Stimulated activated CD4-positive, alpha-beta T cell treated with anti-CD3 and anti-CD28 coated beads, Interleukin-1b, Interleukin-23, amount 100 ng/mL, for 24 hours (primary cell): ENCODE data around the gene G2E3.
"Not testable (repeated sequence)": the region's sequence is repeated elsewhere in the genome, so short reads cannot be mapped to it uniquely, and the experiment has no call there.

ENCODE experiments used
- DNase-seq, 4 experiments: peaks; one replicate each; pipeline ENCODE4 v3.0.0-alpha.2; 2020; ENCODE audit warnings: low read depth in 4 of 4, low spot score in 1 of 4

G2E3 gene

DNA sequence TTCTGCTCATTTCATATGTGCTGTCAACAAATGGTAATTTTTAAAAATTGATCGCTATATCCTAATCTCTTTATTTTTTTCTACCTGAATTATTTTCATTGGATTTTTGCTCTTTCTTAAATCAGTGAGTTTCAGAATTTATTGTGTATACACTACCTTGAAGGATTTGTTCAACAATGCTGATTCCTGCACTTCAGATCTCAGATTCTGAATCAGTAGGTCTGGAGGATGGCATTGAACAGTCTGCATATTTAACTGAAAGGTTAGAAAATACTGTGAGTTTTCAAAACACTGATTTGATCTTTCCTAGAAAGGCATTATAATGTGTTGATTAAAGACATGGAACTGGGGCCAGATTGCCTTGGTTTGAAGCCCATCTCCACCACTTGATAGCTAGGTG, 1.6 kb downstream of the G2E3 start:
- DNase-seq, result no peak

DNA sequence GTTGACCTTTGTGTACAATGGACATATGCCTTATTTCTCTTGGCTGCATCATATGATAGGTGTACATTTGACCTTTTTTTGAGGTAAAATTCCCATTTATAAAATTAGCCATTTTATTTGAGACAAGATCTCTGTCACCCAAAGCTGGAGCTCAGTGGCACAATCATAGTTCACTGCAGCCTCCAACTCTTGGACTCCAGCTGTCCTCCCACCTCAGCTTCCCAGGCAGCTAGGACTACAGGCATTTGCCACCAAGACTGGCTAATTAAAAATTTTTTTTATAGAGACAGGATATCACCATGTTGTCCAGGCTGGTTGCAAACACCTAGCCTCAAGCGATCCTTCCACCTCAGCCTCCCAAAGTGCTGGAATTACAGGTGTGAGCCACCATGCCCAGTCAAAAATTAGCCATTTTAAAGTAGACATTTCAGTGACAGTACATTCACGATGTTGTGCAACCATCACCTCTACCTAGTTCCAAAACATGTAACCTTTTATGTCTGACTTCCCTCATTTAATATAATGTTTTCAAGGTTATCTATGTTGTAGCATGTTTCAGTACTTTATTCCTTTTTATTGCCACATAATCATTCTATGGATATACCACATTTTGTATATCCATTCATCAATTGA, 5.4 kb downstream of the G2E3 start:
- DNase-seq, result no peak

GRCh38 chr14:30564868-30565248, 5.9 kb downstream of the G2E3 start:
- no peak for DNase-seq

- no peak for DNase-seq
Observed at GRCh38 chr14:30569216-30569902, 10.4 kb downstream of the G2E3 start.

- no peak for DNase-seq
Observed at GRCh38 chr14:30569903-30570226, 10.9 kb downstream of the G2E3 start.

DNA sequence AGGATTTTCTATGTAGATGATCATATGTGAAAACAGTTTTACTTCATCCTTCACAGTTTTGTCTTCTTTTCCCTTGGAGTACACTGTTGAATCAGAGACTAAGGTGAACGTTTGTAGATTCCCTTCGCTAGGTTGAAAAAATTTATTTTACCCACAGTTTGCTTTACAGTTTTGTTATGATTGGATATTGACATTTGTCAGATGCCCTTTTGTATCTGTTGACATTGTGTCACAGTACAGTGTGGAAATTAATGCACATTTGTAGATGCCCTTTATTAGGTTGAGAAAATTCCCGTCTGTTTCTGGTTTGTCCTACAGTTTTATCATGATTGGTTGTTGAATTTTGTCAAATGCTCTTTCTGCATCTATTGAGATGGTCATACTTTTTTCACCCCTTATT, 13.3 kb downstream of the G2E3 start:
- no peak for DNase-seq

DNA sequence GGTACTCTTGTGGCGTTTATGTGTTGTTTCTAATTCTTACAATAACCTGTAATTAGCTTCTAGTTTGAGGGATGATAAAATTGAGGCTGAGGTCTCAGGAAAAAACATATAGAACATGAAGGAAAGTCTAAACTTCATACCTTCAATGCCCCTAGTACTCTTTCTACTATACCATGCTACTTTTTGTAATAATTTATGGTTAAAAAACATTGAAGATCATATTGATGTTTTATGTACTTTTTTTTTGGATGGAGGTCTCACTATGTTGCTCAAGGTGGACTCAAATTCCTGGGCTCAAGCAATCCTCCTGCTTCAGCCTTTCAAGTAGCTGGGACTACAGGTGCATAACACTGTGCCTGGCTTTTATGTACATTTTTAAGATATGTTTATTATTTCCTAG, 13.8 kb downstream of the G2E3 start:
- no peak for DNase-seq

DNA sequence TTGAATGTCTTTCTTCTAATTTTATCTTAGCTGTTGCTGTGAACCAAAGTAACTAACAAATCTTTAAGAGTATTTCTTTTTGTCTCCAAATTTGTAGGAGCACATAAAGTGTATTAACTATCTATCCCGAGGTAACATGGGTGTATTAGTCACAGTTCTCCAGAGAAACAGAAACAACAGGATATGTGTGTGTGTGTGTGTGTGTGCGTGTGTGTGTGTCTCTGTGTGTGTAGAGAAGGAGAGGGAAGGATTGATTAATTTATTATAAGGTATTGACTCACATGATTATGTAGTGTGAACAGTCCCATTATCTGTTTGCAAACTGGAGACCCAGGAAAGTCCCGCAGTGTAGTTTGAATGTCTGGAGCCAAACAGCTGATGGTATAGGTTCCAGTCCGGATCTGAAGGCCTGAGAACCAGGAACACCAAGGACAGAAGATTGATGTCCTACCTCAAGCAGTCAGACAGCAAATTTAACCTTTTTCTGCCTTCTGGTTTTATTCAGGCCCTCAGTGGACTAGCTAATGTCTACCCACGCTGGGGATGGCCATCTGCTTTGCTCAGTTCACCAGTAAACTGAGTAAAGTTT, 14.4 kb downstream of the G2E3 start:
- DNase-seq, result no peak

GRCh38 chr14:30573966-30574365, 15.0 kb downstream of the G2E3 start:
- DNase-seq, result no peak

DNA sequence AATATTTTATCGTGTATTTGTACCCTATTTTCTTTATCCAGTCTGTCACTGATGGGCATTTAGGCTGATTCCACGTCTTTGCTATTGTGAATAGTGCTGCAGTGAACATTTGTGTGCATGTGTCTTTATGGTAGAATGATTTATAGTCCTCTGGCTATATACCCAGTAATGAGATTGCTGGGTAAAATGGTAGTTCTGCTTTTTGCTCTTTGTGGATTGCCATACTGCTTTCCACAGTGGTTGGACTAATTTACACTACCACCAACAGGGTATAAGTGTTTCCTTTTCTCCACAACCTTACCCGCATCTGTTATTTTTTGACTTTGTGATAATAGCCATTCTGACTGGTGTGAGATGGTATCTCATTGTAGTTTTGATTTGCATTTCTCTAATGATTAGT, 15.8 kb downstream of the G2E3 start:
- DNase-seq, result not testable (repeated sequence)

DNA sequence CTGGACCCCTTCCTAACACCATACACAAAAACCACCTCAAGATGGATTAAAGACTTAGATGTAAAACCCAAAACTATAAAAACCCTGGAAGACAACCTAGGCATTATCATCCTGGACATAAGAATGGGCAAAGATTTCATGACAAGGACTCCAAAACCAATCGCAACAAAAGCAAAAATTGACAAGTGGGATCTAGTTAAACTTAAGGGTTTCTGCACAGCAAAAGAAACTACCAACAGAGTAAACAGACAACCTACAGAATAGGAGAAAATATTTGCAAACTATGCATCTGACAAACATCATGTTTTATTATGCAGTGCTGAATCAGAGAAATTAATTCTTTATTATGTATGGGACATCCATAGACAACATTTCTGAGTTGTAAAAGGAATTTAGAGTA, 17.4 kb downstream of the G2E3 start:
- not testable (repeated sequence) for DNase-seq

- no peak for DNase-seq
Observed at GRCh38 chr14:30580616-30581282, 21.8 kb downstream of the G2E3 start.

GRCh38 chr14:30581283-30581625, 22.3 kb downstream of the G2E3 start:
- no peak for DNase-seq

DNA sequence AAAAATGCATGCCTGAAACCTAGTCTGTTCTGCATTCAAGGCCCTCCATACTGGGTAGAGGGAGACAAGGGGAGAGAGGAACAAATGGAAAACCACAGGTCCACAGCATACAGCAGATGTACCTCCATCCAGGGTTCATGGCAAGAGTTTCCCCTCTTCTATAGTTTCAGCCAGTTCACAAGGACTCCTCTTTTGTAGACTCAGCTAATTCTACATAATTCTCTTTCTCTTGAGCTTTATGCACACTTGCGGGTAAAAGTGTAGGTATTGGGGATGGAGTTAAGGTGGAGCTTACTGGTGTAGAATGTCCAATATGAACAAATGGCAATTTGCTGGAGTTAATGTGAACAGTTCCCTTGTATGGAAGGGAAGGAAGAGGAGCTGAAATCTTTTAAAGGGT, 23.4 kb downstream of the G2E3 start:
- no peak for DNase-seq

DNA sequence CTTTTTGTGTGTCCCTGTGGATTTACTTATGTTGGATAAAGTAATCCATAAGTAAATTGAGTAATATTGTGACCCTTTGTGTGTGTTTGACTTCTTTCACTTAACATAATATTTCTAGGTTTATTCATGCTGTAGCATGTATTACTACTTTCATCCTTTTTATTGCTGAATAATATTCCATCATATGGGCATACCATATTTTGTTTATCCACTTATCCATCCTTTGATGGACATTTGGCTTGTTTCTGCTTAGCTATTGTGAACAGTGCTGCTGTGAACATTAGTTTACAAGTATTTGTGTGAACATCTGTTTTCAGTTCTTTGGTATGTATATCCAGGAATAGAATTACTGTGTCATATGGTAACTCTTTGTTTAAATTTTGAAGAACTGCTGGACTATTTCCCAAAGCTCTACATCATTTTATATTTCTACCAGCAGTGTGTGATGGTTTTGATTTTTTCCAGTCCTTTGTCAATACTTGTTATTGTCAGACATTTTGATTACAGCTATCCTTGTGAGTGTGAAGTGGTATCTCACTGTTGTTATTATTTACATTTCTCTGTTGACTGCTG, 25.2 kb downstream of the G2E3 start:
- DNase-seq, result no peak

GRCh38 chr14:30585204-30585603, 26.2 kb downstream of the G2E3 start:
- DNase-seq, result no peak

- no peak for DNase-seq
Observed at GRCh38 chr14:30587141-30587540, 28.2 kb downstream of the G2E3 start.

GRCh38 chr14:30588873-30589272, 29.9 kb downstream of the G2E3 start:
- no peak for DNase-seq

DNA sequence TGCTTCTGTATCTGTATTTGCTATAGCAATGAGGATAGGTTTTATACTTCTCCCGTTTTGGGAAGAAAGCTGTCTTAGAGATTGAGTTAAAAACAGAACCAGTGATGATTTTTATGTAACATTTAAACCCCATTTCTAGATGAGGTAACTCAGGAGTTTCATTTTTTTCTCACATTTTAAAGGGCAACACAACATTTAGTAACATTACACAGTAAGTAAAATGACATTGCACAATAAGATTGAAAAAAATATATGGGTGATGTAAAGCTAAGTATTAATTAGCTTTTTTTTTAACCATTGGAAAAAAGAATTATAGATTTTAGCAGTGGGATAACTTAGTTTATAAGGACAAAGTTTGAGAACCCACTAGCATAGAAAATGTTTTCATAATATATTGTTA, 38.0 kb downstream of the G2E3 start:
- DNase-seq, result no peak

DNA sequence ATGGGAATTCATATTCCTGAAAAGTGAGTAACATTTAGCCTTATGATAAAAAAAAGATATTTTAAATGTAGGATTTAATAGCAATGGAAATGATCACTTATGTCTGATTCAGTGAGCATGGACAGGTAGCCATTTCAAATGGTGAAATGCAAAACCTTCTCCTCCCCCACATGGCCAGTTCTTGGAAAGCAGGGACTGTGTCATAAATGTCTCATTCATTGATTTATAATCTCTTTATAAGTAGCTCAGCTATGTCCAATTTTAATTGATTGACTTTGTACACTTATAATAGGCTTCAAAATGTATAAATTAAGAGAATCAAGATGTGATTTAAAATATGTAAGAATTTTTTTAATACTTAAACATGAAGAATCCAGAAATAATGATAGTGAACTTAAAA, 38.5 kb downstream of the G2E3 start:
- no peak for DNase-seq

DNA sequence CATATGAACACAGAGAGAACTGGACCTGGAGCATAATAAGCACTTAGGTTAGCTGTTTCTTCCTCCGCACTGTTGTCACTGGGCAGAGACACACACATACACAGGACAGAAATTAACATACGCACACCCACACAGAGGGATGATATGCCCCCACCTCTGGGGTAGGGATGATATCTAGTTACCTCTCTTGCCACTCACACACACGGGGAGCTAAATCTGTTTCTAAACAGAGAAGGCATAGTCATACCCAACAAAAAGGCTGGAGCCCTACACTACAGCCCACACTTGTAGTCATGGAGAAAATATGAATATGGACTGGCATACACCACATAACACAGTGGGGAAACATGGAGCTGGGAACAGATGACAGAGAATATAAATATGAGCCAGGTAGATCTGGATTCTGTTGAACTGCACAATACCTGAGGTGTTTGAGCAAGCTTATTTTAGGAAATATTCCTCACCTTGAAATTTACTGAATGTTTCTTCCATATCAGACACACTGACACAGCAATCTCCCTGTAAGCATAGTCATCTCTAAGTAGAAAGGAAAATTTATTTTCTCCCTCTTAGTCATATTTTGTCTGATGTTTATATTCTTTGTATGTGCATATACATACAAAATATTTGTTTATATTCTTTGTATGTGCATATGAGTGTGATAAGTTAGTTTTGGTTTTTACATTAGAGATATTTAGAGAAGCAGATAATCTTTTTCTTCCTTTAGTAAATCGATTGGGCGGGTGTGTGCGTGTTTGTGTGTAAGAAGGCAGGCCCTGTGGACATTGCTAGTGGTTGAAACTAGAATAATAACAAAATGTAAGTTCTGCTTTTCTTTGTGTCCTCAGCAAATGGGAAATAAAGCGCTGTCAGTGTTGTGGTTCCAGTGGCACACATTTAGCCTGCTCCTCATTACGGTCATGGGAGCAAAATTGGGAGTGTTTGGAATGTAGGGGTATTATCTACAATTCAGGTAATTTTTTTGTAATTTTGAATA, 42.3 kb downstream of the G2E3 start:
- no peak for DNase-seq
